GM19463 (cell line): Measurements from ENCODE around the gene PAN3.

Source experiments
- ATAC-seq: cut with Tn5 transposase; IDR thresholded peaks from one replicate; pipeline ENCODE4 v1.9.1; 2021; ENCODE audit warnings: mild to moderate bottlenecking, moderate library complexity; ENCODE audit not compliant: unreplicated experiment

Gene PAN3

GRCh38 chr13:28329395-28330158 is 191.2 kb downstream of the PAN3 start:
- no peak for ATAC-seq

- ATAC-seq = no peak
Measured at GRCh38 chr13:28333204-28333881, 195.0 kb downstream of the PAN3 start.

DNA sequence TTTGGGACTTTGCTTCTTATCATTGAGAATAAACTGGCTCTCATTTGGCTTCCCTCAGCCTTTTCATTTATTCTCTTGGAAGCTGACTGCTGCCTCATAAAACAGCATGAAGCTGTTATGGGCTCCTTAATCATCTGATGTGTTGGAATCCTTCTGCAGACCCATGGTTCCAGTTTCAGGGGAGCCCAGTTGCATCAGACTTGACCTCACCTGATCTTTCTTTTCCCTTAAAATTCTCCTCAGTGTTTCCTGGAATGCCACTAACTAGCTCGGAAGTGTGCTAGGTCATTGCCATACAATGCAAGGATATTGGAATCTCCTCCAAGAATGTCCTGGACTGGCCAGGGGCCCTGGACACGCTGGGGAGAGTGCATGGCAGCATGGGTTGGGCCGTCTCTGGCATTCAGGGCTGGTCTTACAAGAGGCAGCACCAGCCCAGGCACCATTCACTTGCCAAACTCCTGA is 197.9 kb downstream of the PAN3 start:
- ATAC-seq = no peak

DNA sequence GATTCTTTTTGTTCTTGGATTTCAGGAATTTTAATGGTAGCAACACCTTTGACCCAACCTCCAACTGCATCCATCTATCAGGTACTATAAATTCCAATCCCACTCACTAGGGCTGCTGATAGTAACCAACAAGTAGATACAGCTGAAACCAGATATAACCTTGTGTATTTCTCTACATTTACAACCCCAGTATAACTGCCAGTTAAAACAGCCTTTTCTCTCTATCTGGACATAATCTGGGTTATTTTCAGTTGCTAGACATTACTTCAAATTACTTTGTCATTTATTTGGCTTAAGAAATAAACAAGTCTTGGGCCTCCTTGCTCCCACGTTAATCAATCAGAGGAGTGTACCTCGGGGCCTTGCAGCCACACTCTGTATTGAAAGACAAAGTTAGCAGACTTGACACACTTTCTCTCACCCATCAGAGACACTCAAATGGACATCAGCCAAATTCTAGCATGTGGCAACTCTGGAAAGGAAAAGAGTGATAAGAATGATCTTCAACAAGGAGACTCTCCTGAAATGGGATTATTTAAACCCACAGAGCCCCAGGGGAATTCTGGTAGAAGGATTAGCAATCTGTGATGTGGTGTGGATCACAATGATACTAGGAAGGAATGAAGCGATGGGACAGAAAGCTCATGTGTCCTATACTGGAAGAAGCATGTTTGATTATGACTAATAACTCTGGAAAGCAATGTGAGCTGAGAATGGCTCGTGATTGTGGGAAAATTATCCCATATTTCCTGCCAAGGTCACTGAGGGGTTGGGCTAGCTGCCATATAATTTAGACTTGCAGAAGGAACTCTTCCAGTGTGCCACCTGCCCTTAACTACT is 199.0 kb downstream of the PAN3 start:
- ATAC-seq = no peak

GRCh38 chr13:28338006-28338574 is 199.7 kb downstream of the PAN3 start:
- no peak for ATAC-seq

- no peak for ATAC-seq
Measured at GRCh38 chr13:28338742-28339141, 200.4 kb downstream of the PAN3 start.

GRCh38 chr13:28339419-28339818 is 201.1 kb downstream of the PAN3 start:
- ATAC-seq = no peak

DNA sequence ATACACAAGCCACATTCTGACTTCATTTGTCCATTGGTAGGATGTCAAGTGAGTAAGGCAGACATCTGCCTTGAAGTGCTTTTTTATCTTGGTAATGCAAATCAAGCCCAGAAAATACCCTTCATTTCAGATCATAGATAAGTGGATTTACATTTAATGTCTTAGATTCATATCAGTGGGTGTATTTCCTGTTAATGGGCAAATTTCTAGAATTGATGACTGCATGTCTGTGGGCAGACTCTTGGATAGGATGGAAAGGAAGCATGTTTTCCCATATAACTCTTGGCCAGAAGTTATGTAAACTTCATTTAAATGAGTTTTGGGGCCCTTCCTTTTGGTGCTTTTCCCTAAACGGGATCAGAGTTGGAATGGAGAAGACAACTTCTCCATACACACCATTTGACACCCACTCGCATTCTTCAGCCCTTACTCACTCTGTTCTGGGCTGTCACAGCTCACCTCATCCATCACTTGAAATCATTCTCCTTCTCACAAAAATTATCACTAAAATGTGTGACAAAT is 202.0 kb downstream of the PAN3 start:
- ATAC-seq = no peak

DNA sequence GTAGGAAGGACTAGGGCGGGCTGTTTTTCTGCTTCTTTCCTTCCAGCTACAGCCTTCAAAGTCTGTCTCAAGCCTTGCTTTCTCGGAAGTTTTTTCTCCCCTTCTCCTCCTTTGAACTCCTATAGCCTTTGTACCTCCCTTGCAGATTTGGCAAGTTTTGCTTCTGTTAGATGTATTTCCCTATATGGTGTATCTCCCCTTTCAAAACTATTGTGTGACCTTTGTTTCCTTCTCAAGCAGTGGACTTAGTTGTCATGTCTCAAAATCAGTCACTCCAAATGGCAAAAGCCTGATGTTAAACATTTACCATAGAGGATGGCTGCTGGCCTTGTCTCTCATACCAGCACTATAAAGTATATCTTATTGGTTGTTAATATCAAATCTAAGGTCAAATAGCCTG is 203.9 kb downstream of the PAN3 start:
- ATAC-seq = no peak

GRCh38 chr13:28344163-28344562 is 205.8 kb downstream of the PAN3 start:
- no peak for ATAC-seq
